Fibroblast of the aortic adventitia (primary cell): ENCODE results near the gene PVRIG. TPM values are rescaled to one million over a fixed set of nuclear protein-coding genes. Genes with fewer than 3 reads are reported as not detected.
"Not testable (repeated sequence)": the region's sequence is repeated elsewhere in the genome, so short reads cannot be mapped to it uniquely, and the experiment has no call there.

Source experiments
- DNase-seq: peaks from one replicate; pipeline ENCODE4 v3.0.0-alpha.2; 2010; ENCODE audit warnings: low read depth
- H3K4me3 ChIP-seq: 2 replicates; pipeline ENCODE4 v1.5.1; 2011; ENCODE audit warnings: low read depth, mild to moderate bottlenecking, control low read depth, low read length, moderate library complexity
- CTCF ChIP-seq: IDR thresholded peaks from 2 replicates; pipeline ENCODE4 v1.5.1; 2011; ENCODE audit warnings: mild to moderate bottlenecking, low read length, control low read depth, inconsistent platforms; ENCODE audit not compliant: insufficient read depth
- total RNA-seq: library from RNA; depleted of rRNA; stranded (reverse); fragments of >200 nt; gene quantifications from 2 replicates; pipeline ENCODE4 v1.2.3, GENCODE V29; 2012; ENCODE audit warnings: low replicate concordance

Gene PVRIG
- total RNA-seq, 1 donor = not detected

DNA sequence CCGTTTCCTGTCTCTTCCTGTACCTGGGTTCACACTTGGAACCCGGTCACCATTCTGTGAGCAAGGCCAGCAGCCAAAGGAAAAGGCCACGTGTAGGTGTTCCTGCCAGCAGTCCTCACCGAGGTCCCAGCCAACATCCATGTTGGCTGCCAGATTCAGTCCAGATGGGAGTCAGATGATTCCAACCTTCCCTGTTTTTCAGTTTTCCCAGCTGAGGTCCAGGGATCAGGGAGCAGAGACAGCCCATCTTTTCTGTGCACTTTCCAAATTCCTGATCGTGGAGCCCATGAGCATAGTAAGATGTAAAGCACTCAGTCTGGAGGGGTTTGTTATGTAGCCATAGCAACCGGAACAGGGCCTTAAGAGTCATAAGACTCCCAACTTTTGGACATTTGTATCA, 3.9 kb upstream of the PVRIG start:
- no peak for TF ChIP-seq CTCF
- H3K4me3 ChIP-seq = no peak overlapping the region
- peak; percentile 67 for DNase-seq

DNA sequence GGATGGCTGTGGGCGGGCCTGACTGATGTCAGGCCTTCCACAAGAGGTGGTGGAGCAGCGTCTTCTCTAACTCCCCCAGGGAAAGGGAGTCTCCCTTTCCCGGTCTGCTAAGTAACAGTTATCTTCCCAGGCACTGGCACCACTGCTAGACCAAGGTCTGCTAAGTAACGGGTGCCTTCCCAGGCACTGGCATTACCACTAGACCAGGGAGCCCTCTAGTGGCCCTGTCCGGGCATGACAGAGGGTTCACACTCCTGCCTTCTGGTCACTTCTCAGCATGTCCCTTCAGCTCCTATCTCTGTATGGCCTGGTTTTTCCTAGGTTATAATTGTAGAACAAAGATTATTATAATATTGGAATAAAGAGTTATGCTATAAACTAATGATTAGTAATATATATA, 1.8 kb upstream of the PVRIG start:
- peak; percentile 45 for TF ChIP-seq CTCF

GRCh38 chr7:100219271-100219737, 445 bp upstream of the PVRIG start:
- no peak for DNase-seq
- no peak overlapping the region for H3K4me3 ChIP-seq
- TF ChIP-seq CTCF = no peak

More for the DNA sequence above, 1.8 kb upstream of the PVRIG start:
- not testable (repeated sequence) for DNase-seq, H3K4me3 ChIP-seq

GRCh38 chr7:100220586-100221230, 959 bp downstream of the PVRIG start:
- DNase-seq = no peak
- H3K4me3 ChIP-seq = no peak overlapping the region
- no peak for TF ChIP-seq CTCF

- no peak overlapping the region for H3K4me3 ChIP-seq
- DNase-seq = no peak
- no peak for TF ChIP-seq CTCF
Observed at GRCh38 chr7:100221231-100221718, 1.5 kb downstream of the PVRIG start.

- TF ChIP-seq CTCF = no peak
- DNase-seq = no peak
- no peak overlapping the region for H3K4me3 ChIP-seq
Observed at GRCh38 chr7:100221767-100222444, 2.2 kb downstream of the PVRIG start.
